Endodermal cell (in vitro differentiated cells): ENCODE results near the gene BCAR1. TPM values are rescaled to one million over a fixed set of nuclear protein-coding genes. Genes with fewer than 3 reads are reported as not detected.

ENCODE experiments used
- DNase-seq: peaks from one replicate; pipeline ENCODE4 v3.0.0-alpha.2; 2017
- H3K27ac ChIP-seq: 2 replicates; pipeline ENCODE4 v1.5.1; 2013; ENCODE audit warnings: mild to moderate bottlenecking, low read depth, low read length, moderate library complexity
- H3K27me3 ChIP-seq: 2 replicates; pipeline ENCODE4 v1.6.1; 2013; ENCODE audit warnings: mild to moderate bottlenecking, low read length, moderate library complexity; ENCODE audit not compliant: insufficient read depth, control insufficient read depth, poor library complexity, severe bottlenecking
- H3K36me3 ChIP-seq: 2 replicates; pipeline ENCODE4 v1.7.0; 2013; ENCODE audit warnings: mild to moderate bottlenecking, low read length, moderate library complexity; ENCODE audit not compliant: control insufficient read depth, insufficient read depth
- H3K4me1 ChIP-seq: one replicate; pipeline ENCODE4 v1.7.0; 2013; ENCODE audit warnings: low read length; ENCODE audit not compliant: control insufficient read depth, insufficient read depth
- H3K4me3 ChIP-seq: 2 replicates; pipeline ENCODE4 v1.5.1; 2013; ENCODE audit warnings: mild to moderate bottlenecking, low read length, moderate library complexity
- H3K9ac ChIP-seq: 2 replicates; pipeline ENCODE4 v1.6.1; 2013; ENCODE audit warnings: mild to moderate bottlenecking, low read length, moderate library complexity; ENCODE audit not compliant: poor library complexity, severe bottlenecking; ENCODE audit errors: extremely low read depth
- H3K9me3 ChIP-seq: 2 replicates; pipeline ENCODE4 v1.6.1; 2013; ENCODE audit warnings: mild to moderate bottlenecking, low read length, moderate library complexity; ENCODE audit not compliant: control insufficient read depth
- H3K27ac Mint-ChIP-seq: 2 replicates; pipeline ENCODE4 v1.8.0; 2020; ENCODE audit warnings: mixed read lengths
- H3K27me3 Mint-ChIP-seq: 2 replicates; pipeline ENCODE4 v1.8.0; 2021; ENCODE audit warnings: mild to moderate bottlenecking, mixed read lengths; ENCODE audit not compliant: insufficient read depth
- H3K36me3 Mint-ChIP-seq: 2 replicates; pipeline ENCODE4 v1.8.0; 2020; ENCODE audit warnings: low read depth, mixed read lengths
- H3K4me1 Mint-ChIP-seq: 2 replicates; pipeline ENCODE4 v1.8.0; 2020; ENCODE audit warnings: mixed read lengths
- H3K4me3 Mint-ChIP-seq: 2 replicates; pipeline ENCODE4 v1.8.0; 2020; ENCODE audit warnings: mild to moderate bottlenecking, moderate library complexity, mixed read lengths
- H3K9me3 Mint-ChIP-seq: 2 replicates; pipeline ENCODE4 v1.8.0; 2020; ENCODE audit warnings: mild to moderate bottlenecking, mixed read lengths
- WGBS, 2 experiments: methylation state at CpG; one replicate each; pipeline versions ENCODE4 v1.1.5 to v1.1.7; 2013; ENCODE audit warnings: missing lambda C conversion rate in 2 of 2, mixed read lengths in 1 of 2; ENCODE audit not compliant: insufficient coverage in 1 of 2, insufficient read length in 1 of 2; 5-methylcytosine and 5-hydroxymethylcytosine counted together
- total RNA-seq, 2 donors: library from RNA; stranded (reverse); fragmentation: NEBNext Ultra II Directional in 1 of 2; extraction: Animal tissue kit (Norgen Biotek cat#: 25700) in 1 of 2; gene quantifications; 2 replicates in 1 of 2; 3 replicates in 1 of 2; pipeline ENCODE4 v1.2.1, GENCODE V29; 2021
- TF ChIP-seq, protein P1 (sequence below): fragments of 200-600 bp; sonication (generic); conservative IDR thresholded peaks from 2 replicates; pipeline ENCODE4 v1.5.0; 2021; ENCODE audit warnings: antibody characterized with exemption, mild to moderate bottlenecking

The BCAR1 gene
- total RNA-seq, 2 donors from 2014 or later, result 56.2 to 74.3 TPM

DNA sequence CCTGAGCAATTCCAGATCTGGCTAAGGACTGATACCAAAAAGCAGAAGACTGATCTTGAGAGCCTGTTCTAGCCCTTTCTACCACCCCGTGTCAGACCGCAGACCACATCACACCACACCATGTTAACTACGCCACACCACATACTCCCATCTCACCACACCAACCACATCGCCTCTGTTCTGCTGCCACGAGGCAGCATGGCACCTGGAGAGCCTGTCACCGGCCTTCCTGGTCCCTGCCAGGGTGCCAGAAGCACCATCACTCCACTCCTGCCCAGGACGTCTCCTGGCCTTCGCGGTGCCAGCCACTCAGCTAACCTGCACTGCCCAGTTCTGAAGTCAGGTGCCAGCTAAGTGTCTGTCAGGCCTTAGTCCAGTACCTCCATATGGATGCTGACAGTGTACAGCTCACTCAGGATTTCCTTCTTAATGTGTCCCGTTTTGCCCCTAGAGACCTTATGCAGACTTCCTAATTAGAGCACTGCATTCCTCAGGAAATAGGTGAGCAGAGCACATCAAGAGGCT, 37.2 kb upstream of the BCAR1 start:
- H3K4me3 ChIP-seq, result no peak overlapping the region
- H3K4me3 Mint-ChIP-seq, result no peak overlapping the region
- H3K36me3 ChIP-seq, result peaks cover 33% of the 10 kb centered on the region
- no peak overlapping the region for H3K9ac ChIP-seq
- H3K9me3 Mint-ChIP-seq, result peaks cover 4% of the 10 kb centered on the region
- TF ChIP-seq, protein P1, sequence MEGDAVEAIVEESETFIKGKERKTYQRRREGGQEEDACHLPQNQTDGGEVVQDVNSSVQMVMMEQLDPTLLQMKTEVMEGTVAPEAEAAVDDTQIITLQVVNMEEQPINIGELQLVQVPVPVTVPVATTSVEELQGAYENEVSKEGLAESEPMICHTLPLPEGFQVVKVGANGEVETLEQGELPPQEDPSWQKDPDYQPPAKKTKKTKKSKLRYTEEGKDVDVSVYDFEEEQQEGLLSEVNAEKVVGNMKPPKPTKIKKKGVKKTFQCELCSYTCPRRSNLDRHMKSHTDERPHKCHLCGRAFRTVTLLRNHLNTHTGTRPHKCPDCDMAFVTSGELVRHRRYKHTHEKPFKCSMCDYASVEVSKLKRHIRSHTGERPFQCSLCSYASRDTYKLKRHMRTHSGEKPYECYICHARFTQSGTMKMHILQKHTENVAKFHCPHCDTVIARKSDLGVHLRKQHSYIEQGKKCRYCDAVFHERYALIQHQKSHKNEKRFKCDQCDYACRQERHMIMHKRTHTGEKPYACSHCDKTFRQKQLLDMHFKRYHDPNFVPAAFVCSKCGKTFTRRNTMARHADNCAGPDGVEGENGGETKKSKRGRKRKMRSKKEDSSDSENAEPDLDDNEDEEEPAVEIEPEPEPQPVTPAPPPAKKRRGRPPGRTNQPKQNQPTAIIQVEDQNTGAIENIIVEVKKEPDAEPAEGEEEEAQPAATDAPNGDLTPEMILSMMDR, result no peak
- H3K9me3 ChIP-seq, result peaks cover 4% of the 10 kb centered on the region
- 89 to 94% methylated on average over 3 to 10 of the region's 10 CpGs for WGBS, 2 experiments
- no peaks in the 10 kb centered on the region for H3K27me3 ChIP-seq
- no peak overlapping the region for H3K27ac ChIP-seq
- H3K4me1 Mint-ChIP-seq, result peaks cover 3% of the 10 kb centered on the region
- H3K27ac Mint-ChIP-seq, result peak overlapping the region; percentile 2
- H3K4me1 ChIP-seq, result no peaks in the 10 kb centered on the region
- H3K27me3 Mint-ChIP-seq, result no peaks in the 10 kb centered on the region
- no peak for DNase-seq
- peaks cover 42% of the 10 kb centered on the region for H3K36me3 Mint-ChIP-seq

DNA sequence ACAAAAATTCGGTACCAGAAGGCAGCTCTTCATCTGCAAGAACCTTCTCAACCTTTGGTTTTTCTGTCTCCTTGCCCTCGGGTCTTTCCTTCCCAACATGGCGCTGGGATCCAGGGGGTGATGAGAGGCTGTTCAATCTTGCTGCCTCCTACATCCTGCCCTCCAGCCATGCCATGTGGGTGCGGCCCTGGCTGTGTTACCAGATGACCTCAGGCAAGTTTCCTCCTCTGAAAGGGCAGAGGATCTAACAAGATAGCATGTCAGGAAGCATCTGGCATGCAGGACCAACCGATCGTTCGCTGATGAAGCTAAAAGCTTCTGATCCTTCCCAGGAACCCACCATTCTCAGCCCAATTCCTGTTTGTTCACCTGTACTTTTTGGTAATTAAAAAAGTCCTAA, 36.8 kb upstream of the BCAR1 start:
- Mint-ChIP-seq H3K27ac (peak overlapping the region; percentile 2), H3K4me3 (no peak overlapping the region)

DNA sequence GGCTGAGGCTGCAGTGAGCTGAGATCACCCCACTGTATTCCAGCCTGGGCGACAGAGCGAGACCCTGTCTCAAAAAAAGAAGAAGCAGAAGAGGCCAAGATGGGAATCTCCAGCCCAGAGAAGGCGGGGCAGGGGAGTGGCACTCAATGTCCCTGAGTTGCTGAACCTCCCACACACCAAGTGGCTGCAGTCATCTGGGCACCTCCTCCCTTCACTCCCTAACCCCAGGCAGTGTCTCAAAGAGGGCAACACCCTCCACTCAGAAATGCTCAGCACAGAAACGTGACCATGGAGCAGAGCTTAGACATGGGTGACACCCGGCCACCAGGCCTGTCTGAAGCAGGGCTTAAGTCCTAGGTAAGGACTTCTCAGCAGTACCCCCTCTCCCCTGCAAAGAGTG, 36.3 kb upstream of the BCAR1 start:
- Histone ChIP-seq H3K27me3 (no peaks in the 10 kb centered on the region), H3K4me1 (no peaks in the 10 kb centered on the region), H3K27ac (no peak overlapping the region), H3K9me3 (peaks cover 4% of the 10 kb centered on the region), H3K36me3 (peaks cover 29% of the 10 kb centered on the region), H3K9ac (no peak overlapping the region), H3K4me3 (no peak overlapping the region)
- TF ChIP-seq, protein P1, result no peak
- DNase-seq, result no peak
- WGBS, 2 experiments, result 93 to 96% methylated on average over 4 to 5 of the region's 5 CpGs
- peaks cover 3% of the 10 kb centered on the region for H3K4me1 Mint-ChIP-seq
- H3K27me3 Mint-ChIP-seq, result no peaks in the 10 kb centered on the region
- H3K9me3 Mint-ChIP-seq, result peaks cover 4% of the 10 kb centered on the region
- H3K27ac Mint-ChIP-seq, result no peak overlapping the region
- H3K36me3 Mint-ChIP-seq, result peaks cover 34% of the 10 kb centered on the region
- H3K4me3 Mint-ChIP-seq, result no peak overlapping the region

More for the DNA sequence above, 36.8 kb upstream of the BCAR1 start:
- H3K9me3 ChIP-seq, result peaks cover 4% of the 10 kb centered on the region
- TF ChIP-seq, protein P1, result no peak
- no peaks in the 10 kb centered on the region for H3K27me3 ChIP-seq
- 92 to 97% methylated on average over 2 to 7 of the region's 7 CpGs for WGBS, 2 experiments
- no peaks in the 10 kb centered on the region for H3K4me1 ChIP-seq
- no peak overlapping the region for H3K27ac ChIP-seq
- Mint-ChIP-seq H3K27me3 (no peaks in the 10 kb centered on the region), H3K36me3 (peaks cover 39% of the 10 kb centered on the region), H3K4me1 (peaks cover 3% of the 10 kb centered on the region), H3K9me3 (peaks cover 4% of the 10 kb centered on the region)
- no peak overlapping the region for H3K4me3 ChIP-seq
- peaks cover 29% of the 10 kb centered on the region for H3K36me3 ChIP-seq
- DNase-seq, result no peak
- no peak overlapping the region for H3K9ac ChIP-seq
